Liver (tissue), 2 donors: ENCODE measurements around the gene ZNF28.

Experiments used
- RAD21 ChIP-seq, 2 donors: IDR thresholded peaks; 2 replicates each; pipeline ENCODE4 v1.6.1; 2016; ENCODE audit warnings: antibody characterized with exemption in 2 of 2, mild to moderate bottlenecking in 2 of 2
- TAF1 ChIP-seq: conservative IDR thresholded peaks from 2 replicates; pipeline ENCODE4 v1.6.1; 2016; ENCODE audit warnings: antibody characterized with exemption, mild to moderate bottlenecking
- donor health status: healthy.

DNA sequence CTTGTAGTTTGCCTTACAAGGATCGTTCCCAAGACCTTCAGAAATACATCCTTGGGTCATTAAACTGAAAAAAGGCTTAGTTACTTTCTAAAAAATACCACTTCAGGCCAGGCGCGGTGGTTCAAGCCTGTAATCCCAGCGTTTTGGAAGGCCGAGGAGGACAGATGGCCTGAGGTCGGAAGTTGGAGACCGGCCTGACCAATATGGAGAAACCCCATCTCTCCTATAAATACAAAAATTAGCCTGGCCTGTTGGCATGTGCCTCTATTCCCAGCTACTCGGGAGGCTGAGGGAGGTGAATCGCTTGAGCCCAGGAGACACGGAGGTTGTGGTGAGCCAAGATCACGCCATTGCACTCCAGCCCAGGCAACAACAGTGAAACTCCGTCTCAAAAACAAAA lies 2.2 kb upstream of the ZNF28 start:
- no peak for TF ChIP-seq TAF1
- TF ChIP-seq RAD21 (IDR thresholded peaks at IDR 0.05): no peak
